ENCODE measurements around the gene NDST3.

GRCh38 chr4:118265312-118266144 lies 231.2 kb downstream of the NDST3 start:
- TF ChIP-seq CTCF (IDR thresholded peaks at IDR 0.05) (no peak), POLR2A (IDR thresholded peaks at IDR 0.05) (no peak)
